GM18861 (cell line): ENCODE measurements around the gene FBXO42.

Source experiments
- ATAC-seq: cut with Tn5 transposase; IDR thresholded peaks from one replicate; pipeline ENCODE4 v1.9.1; 2021; ENCODE audit not compliant: unreplicated experiment

Gene FBXO42

DNA sequence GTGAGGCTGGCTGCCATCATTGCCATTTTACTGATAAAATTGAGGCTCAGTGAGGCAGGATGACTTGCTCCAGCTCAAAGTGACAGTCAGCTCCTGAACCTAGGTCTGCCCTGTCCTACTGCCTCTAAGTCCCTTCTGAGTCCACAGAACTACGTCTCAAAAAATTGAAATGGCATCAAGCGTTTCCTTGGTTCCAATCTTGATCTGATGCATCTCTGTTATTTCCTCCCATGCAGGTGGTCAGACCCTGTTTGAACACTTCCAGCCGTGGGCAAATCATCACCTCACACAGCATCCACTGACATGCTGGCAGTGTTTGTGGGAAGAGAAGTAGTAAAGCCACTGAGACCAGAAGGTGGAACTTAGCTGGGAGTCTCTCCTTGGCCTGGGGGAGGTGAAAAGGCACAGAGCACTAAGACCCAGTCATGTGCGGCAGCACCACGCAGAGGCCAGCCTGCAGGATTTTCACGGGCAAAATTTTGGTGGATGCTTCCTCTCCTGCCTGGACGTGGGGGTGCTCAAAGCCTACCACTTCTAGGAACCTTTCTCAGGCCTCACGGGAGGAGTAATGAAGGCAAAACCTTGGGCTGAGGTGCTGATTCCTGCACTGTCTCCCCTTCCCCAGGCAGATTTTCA, 107.5 kb downstream of the FBXO42 start:
- no peak for ATAC-seq

DNA sequence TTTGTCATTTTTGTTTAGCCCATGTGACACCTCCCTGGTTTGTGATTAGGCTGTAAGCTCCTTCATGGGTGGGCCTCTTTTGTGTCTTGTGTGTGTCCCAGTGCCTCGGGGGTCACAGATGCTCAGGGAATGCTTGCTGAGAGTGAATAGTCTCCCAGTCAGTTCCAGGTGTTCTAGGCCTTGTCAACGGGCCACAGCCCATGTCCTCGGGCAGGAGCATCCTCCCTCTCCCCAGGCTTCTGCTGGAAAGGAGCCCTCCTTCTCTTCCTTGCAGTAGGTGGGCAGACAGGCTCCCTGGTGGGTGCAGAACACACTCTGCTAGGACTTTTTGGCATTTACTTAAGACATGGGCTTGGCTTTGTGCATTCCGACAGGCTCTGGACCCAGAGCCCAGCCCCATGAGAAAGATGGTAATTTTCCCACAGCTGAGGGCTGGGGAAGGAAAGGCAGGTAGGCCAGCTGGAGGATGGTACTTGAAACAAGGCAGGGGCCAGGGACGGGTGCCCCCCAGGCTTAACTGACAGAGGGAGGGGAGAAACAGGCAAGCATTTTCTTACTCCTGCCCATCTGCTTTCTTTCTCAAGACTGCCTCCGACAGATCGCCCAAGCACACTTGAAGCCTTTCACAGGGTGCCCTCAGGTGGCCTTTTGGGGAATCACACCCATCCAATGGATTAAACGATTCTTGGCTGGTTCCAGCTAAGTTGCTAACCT, 108.2 kb downstream of the FBXO42 start:
- no peak for ATAC-seq

DNA sequence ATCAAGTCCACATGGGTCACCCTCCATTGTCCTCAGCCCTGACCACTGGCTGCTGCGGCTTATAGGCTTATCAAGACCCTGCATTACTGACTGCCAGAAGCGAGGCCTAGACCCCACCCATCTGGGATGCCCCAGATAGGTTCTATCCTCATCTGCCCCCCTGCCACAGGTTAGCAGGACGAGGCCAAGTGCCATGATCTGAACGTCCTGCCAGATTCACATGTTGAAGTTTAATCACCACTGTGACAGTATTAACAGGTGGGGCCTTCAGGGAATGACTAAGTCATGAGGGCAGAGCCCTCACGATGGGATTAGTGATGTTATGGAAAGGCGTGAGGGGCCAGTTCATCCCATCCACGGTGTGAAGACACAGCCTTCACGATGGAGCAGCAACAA, 109.1 kb downstream of the FBXO42 start:
- no peak for ATAC-seq

DNA sequence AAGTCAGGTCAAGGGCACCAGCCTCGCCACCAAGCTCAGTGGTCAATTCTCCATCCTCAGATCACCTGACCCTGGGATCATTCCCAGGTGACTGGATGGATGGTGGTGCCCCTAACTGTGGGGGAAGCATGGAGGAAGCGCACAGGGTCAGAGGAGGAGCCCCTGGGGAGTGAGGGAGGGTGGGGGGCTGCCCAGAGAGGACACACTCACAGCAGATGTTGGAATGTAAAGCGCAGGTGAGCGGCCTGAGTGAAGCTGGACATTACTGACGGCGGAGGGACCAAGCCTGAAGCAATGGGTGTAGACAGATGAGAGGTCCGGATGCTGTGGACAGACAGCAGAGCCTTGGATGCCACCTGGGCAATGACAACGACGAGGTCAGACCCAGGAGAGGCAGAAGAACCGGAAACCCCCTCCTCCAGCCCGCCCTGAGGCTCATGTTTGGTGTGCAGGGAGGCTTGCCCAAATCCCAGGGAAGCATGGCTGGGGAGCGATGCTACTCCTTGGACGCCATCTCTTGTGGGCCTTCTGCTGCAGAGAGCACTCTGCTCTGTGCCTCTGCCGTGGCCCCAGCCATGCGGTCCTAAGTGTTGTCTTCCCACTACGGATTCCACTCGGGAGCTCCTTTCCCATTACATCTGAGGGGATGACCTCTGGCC, 109.6 kb downstream of the FBXO42 start:
- ATAC-seq, result no peak

DNA sequence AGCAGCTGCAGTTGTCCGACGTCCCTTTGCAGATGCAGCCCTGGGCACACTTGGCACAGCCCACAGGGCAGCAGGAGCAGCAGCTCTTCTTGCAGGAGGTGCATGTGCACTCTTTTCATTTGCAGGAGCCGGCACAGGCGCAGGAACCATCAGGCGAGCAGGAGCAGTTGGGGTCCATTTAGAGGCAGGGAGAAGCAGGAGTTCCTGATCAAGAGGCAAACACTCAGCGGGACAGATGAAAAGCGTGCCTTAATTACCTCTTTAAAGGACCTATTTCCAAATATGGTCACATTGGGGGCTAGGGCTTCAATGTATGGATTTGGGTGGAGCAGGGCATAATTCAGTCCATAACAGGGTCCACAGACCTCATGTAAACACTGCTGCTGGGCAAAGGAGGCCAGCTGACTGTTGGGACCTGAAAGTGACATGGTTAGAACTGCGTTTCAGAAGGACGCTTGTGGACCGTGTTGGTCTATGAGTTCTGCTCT, 111.0 kb downstream of the FBXO42 start:
- ATAC-seq, result no peak

DNA sequence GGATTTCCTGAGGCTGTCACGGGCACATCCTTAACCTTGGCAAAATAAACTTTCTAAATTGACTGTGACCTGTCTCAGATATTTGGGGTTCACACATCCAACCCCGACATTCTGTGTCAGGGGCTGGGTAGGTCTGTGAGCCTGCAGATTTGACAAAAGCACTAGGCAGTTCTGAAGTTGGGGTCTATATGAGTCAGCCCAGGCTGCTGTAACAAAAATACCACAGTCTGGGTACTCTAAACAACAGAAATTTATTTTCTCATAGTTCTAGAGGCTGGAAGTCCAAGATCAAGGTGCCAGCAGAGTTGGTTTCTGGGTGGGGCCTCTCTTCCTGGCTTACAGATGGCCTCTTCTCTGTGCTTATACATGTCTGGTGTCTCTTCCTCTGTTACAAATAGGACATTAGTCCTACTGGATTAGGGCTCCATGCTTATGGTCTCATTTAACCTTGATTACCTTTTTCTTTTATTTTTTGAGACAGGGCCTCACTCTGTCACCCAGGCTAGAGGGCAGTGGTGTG, 112.2 kb downstream of the FBXO42 start:
- ATAC-seq, result no peak

DNA sequence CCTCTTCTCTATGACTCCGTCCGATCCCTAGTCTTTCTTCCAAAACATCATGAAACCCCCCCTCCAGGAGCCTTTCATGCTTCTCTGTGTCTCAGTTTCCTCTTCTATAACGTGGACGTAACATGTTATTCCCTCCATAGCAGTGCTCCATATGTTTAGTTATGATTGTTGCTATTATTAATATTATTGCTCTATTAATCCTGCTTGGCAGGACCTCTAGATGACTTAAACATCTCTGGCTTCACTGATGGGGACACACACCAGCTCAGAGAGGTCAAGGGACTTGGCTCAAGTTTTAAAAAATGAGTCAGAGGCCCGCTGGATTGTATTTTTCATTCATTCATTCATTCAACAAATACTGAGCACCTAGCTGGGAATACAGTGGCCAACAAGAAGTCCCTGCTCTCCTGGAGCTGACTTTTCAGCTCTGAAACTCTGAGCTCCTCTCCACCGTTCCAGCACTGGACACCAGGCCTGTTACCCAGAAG, 114.9 kb downstream of the FBXO42 start:
- no peak for ATAC-seq

DNA sequence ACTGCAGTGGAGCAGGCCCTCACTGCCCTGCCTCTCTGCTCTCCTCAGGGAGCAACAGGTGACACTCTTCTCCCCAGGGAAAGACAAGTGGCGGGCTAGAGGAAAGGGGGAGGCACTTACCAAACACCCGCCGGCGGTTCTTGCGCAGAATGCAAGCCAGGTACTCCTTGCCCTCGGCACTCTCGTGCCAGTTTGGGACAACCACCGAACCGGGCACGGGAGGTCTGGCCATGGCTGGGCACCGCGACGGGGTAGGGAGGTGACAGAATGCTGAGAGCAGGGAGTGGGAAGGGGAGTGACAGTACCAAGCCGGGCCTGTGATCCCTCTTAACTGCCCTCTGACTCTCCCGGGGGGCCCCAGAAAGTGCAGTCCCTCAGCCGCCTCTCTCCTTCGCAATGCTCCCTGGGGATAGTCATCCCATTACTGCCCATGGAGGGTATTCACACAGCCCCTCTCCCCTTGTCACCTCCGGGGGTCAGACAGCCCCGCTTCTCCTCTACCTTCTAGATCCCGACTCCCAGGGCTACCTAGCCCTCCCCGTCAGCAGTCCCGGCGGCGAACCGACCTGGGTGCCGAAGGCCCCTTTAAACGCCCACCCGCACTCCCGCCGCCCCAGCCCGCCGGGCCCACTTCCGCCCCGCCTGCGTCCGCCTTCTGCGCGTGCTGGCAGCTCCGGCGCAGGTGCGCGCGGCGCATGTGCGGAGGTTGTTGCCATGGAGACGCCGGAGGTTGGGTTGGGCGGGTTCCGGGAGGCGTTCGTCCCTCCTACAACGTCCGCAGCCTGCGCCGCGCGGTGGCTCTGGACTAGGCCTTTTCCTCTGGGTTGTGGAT, 115.6 kb downstream of the FBXO42 start, which contains the start of gene CPLANE2:
Gene CPLANE2 (minus strand): TSS at position 673 of the 832 bp plus-strand sequence. CDS start 441 bp downstream, at position 232.
- ATAC-seq, result peak; percentile 70

DNA sequence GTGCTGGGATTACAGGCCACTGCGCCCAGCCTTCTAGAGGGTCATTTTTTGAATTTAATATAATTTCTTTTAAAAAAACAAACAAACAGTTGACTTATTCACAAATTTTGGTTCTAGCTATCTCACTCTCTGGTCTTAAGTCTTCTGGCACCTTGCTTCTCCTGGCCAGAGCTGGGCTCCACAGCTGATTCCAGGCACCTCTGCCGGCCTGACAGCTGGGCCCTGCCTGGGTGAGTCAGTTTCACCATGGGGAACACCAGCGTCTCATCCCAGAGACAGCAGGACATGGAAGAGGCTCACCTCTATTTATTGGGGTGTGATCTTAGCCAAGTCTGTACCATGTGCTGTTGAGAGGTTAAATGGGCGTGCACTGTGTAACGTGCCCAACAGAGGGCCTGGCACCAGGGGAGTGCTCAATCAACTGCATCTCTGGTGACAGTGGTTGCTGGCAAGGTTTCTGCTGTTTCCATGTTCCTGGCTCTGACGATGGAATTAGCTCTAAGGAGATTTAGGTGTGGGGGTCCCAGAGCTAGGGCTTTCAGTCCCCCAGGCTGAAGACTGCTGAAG, 116.3 kb downstream of the FBXO42 start:
- peak; percentile 41 for ATAC-seq

DNA sequence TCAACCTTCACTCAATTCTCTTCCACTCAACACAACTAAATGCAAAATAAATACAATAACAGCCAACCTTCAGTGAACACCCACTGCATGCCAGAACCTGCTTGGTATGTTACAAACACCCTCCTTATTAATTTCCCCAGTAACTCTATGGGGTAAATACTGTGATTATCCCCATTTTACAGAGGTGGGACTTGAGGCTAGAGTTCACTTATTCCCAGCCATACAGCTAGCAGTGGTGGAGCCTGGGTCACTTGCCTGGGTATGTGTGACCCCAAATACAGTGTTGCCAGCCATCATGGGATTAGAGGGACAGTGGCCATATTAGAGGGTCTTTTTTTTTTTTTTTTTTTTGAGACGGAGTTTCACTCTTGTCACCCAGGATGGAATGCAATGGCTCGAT, 116.9 kb downstream of the FBXO42 start:
- no peak for ATAC-seq

DNA sequence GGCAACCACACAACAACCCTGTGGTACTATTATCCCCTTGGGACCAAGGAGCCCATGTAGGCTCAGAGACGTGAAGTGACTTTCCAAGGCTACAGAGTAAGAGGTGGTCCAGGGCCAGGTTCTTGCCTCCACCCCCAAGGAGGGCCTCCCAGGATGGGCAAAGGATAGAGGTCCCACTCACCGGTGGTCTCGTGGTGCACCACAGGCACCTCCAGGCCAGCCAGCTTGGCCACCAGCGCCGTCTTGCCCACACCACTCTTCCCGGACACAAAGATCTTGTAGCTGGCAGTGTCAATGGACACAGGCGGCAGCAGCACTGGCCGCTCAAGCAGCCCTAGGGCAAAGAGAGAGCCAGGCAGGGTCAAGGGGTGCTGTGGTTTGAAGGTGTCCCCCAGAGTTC, 118.8 kb downstream of the FBXO42 start:
- no peak for ATAC-seq

DNA sequence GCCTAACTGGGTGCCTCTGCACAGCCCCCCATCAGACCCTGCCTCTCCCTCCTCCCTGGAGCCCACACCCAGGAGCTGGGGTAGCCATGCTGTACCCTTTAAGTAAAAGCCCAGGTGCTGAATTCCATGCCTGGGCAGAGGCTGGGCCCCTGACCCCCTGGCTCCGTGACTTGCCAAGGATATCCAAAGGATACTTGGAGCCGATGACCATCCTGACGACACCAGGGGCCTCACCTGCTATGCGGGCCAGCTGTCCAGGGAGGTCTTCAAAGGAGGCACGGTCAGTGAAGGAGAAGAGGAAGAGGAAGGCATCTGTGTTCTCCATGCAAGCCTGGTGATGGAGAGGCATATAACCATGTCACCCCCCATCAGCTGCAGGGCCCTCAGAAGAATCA, 120.0 kb downstream of the FBXO42 start:
- ATAC-seq, result no peak

DNA sequence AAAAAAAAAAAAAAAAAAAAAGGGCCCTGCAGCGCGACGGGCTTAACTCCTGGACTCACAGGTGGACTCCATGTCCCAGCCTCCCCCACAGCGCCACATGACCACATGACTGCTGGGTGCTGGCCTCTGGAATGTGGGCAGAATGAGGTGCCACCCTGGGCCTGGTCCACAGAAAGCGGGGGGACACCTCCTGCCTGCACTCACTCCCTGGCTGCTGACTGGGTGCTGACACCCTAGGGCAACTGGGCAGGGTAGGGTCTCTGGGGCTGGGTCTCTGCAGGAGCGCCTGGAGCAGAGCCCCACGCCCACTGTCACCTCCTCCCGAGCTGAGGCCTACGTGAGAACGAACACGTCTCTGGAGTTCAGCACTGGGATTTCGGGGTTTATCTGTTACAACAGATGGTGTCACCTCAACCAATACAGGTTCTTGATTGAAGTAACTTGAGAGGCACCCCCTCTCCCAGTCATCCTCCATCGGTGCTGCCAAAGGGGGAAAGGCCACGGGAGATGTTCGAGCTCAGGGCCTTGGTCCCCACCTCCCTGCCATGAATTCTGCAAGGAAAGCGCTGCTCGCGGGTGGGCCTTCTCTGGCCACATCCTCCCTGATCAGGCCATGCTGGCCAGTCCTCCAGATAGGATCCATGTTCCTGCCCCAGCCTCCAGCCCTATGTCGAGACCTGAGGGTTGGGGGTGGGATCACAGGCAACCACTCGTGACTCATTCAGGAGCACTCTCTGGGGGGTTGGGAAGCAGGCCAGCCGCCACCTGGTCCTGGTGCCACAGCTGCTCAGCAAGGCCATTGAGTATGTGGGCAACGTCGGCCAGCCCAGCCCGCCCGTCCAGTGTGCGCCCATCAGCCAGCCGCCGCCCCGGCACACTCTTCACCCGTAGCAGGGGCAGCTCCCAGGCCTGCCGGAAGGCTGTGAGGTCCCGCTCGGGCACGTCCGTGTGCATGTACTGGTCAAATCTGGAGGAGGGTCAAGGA, 120.7 kb downstream of the FBXO42 start:
- no peak for ATAC-seq

DNA sequence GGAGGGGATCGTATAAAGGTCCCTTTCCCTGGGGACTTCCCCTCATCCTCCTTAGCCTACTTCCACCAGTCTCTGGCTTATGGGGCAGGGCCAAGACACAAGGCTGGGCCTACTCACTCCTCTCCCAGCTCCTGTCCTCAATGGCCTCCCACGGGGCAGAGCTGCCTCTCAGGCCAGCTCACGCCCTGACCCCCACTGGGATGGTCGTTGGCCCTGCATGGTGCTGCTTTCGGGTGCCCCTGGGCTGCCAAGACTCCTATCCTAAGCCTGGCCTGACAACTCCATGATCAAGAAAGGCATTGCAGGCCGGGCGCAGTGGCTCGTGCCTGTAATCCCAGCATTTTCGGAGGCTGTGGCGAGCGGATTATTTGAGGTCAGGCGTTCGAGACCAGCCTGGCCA, 121.5 kb downstream of the FBXO42 start:
- no peak for ATAC-seq

DNA sequence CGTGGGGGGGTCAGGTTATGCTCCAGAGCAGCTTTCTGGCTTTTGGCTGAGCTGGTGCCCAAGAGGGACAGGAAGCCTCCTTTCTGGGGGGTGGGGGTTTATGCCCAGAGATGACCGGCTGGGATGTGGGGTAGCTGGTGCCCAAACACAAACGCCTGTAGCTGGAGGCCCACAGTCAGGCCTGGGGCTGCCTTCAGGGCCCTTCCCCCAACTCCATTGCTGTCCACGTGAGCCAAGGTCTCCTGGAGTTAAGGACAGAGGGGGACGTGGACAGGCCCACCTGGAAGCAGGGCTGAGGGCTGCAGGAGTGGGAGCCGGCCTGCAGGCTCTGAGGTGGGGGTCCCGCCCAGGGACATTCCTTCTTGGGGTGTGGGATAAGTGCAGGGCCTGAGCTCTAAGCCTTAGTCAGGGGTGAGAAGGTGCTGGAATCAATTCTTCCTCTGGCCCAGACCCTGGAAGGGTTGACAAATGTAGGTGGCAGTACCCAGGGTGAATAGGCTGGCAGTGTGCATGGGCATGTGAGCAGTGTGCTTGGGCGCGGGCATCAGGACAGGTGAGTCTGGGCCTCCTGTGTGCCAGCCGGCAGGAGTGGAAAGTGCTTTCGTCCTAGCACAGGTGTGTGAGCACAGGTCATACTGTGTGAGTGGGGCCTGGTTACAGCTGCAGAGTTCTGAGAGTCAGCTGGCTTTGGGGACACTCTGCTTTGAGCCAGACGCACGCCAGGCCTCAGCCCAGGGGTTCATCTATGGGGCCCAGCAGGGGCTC, 122.1 kb downstream of the FBXO42 start:
- ATAC-seq, result no peak

DNA sequence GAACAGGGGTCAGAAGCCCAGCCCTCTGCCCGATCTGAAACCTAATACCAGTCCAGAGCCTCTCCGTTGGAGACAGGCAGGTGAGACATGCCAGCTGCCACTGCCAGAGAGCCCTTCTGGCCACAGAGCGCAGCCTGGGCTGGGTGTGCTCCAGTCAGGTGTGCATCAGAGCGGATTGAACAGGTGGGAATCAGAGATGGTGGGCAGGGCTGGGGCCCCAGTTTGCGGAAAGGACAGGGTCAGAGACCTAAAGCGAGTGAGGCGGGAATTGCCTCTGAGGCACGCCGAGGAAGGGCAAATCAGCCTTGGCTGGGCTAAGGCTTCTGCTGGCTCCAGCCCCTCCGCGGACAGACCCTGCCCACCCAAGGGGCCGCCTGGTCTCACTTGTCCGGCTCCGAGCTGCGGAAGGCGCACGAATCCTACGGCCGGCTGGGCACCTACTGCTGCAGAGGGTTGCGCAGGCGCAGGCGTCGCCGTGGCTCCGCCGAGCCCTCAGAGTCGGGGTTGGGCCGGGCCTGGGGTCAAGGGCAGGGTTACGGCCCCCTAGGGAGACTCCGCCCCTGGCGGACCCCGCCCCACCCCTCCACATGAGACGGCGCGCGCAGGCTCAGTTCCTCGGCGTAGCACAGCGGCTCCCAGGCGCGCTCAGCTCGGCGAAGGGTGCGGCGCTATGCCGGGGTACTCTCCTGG, 125.6 kb downstream of the FBXO42 start:
- ATAC-seq, result no peak

DNA sequence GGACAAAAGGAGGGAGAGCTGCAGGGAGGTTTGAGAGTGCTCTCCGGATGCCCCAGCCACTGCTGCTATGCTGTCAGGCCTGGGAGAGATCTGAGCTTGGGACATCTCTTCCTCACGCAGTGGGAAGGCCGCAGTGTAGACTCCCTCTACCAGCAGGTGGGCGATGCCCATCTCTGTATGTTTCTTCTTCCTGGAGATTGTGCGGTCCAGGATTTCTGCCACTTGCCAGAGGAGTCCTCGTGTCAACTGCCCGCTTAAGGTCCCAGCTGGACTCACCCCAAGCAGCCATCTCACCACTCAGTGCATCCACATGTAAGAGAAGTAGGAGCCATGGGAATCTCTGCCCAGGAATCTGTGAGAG, 126.2 kb downstream of the FBXO42 start:
- no peak for ATAC-seq

DNA sequence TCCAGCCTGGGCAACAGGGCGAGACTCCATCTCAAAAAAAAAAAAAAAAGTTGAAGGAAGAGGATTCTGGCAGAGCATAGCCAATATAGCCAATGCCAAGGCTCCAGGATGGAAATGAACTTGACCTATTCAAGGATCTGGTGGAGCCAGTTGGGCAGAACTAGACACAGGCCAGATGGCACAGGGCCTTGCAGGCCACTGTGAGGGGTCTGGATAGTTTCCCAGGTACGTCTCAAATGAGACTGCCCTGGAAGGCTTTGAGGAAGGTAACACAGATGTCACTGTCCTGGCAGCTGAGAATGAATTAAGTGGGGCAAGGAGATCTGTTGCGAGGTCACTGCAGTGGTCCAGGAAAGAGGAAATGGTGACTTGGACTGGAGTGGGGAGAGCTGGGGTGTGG, 127.8 kb downstream of the FBXO42 start:
- no peak for ATAC-seq
